ENCODE results near the gene RHD. TPM values are rescaled to one million over a fixed set of nuclear protein-coding genes. Genes with fewer than 3 reads are reported as not detected.
A peak's percentile ranks its signal among the peaks of the same experiment; 100 is the strongest.
"Not testable (repeated sequence)": the region's sequence is repeated elsewhere in the genome, so short reads cannot be mapped to it uniquely, and the experiment has no call there.

RHD gene
- total RNA-seq, 1 donor from 2014 or later: not detected

DNA sequence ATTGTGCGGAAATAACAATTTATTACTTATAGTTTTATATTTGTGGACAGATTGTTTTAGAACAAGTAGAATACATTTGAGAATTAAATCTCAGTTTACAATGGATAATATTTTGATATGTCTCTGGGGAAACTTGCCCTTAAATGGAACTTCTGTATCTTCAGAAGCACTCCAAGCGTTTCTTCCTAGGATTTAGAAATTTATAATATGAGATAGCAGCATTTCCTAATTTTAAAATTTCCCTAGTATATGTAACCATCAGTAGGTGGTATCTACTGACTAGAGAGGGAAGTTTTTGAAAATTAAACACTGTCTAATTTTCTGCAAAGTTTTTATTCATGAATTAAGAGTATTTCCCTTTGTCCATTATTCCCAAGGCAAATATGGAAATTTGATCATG is 21.1 kb downstream of the RHD start:
- DNase-seq; intact Hi-C loops (cut with DNase I); ATAC-seq (ENCODE audit: poor library complexity): not testable (repeated sequence)

GRCh38 chr1:25294889-25295826 is 22.8 kb downstream of the RHD start:
- ATAC-seq (ENCODE audit: poor library complexity): peak; percentile 56
- intact Hi-C loops (cut with DNase I); DNase-seq: not testable (repeated sequence)

DNA sequence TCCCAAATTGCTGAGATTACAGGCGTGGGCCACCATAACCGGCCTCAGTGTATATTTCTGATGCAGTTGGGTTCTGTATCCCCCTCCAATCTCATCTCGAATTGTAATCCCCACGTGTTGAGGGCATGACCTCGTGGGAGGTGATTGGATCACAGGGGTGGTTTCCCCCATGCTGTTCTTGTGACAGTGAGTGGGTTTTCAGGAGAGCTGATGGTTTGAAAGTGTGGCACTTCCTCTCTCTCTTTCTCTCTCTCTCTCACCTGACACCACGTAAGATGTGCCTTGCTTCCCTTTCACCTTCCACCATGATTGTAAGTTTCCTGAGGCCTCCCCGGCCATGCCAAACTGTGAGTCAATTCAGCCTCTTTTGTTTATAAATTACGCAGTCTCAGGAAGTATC is 24.2 kb downstream of the RHD start:
- ATAC-seq (ENCODE audit: poor library complexity); DNase-seq; intact Hi-C loops (cut with DNase I): not testable (repeated sequence)

GRCh38 chr1:25300729-25301128 is 28.4 kb downstream of the RHD start:
- intact Hi-C loops (cut with DNase I); DNase-seq: not testable (repeated sequence)
- ATAC-seq (ENCODE audit: poor library complexity): peak; percentile 68

- intact Hi-C loops (cut with DNase I); DNase-seq; ATAC-seq (ENCODE audit: poor library complexity): not testable (repeated sequence)
Observed at GRCh38 chr1:25302330-25302729, 30.0 kb downstream of the RHD start.

- ATAC-seq (ENCODE audit: poor library complexity): peak; percentile 82
- DNase-seq; intact Hi-C loops (cut with DNase I): not testable (repeated sequence)
Observed at GRCh38 chr1:25304936-25305335, 32.6 kb downstream of the RHD start.

- DNase-seq; ATAC-seq (ENCODE audit: poor library complexity); intact Hi-C loops (cut with DNase I): not testable (repeated sequence)
Observed at GRCh38 chr1:25308168-25308567, 35.9 kb downstream of the RHD start.

DNA sequence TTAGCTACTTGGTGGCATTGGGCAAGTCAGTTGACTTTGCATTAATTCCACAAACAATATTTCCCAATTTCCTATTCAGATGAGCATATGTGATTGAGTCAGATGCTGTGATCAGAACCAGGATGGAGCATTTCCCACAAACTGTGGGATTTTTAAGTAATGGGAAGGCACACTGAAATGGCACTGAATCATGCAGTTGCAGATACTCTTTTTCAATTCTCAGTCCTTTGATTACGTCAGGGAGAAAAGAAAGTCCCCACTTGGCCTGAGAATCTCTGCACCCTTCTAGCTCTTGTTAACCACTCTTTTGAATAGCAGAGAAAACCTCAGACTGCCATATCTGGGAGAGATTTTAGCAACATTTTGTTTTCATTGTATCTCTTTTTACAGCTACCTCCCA is 36.8 kb downstream of the RHD start:
- intact Hi-C loops (cut with DNase I); DNase-seq; ATAC-seq (ENCODE audit: poor library complexity): not testable (repeated sequence)

DNA sequence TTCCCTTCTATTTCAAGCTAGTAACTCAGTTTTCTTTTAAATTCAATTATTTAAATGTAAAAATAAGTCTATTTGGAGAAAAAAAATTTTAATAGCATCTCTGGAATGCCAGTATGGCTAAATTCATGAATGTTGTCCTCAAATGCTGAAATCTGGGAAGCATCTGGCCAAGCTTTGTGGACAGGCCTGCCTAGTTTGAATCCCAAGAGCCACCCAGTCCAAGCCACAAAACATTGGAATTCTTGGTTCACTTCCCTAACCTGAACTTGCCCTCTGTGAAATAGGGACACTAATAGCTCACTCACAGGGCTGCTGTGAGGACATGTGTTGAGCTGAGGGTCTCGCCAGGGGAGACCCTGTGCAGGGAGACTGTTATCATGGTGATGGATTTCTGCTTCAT is 37.2 kb downstream of the RHD start:
- intact Hi-C loops (cut with DNase I); ATAC-seq (ENCODE audit: poor library complexity); DNase-seq: not testable (repeated sequence)

- ATAC-seq (ENCODE audit: poor library complexity); DNase-seq; intact Hi-C loops (cut with DNase I): not testable (repeated sequence)
Observed at GRCh38 chr1:25312806-25313470, 40.6 kb downstream of the RHD start.

DNA sequence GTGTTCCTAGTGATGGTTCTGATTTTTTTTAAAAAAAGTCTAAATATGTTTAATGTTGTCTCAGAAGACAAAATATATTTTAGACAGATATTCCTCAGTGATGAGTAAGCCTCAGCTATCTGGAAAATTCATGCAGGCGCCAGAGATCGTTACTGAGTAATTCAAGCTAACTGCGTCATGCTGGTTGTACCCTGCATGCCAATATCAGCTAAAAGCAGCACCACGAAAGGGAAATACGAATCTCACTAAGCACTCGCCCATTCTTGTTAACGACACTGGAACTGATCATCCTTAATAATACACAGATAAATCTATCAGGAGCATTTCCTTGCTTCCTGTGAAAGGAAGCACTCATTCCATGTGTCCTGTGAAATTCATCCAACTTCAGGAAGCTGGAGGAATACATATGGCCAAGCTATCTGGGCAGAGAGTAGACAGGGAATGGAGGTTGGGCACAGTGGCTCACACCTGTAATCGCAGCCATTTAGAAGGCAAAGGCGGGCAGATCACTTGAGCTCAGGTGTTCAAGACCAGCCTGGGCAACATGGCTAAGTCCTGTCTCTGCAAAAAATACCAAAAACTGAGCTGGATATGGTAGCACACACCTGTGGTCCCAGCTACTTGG is 48.1 kb downstream of the RHD start:
- DNase-seq; ATAC-seq (ENCODE audit: poor library complexity); intact Hi-C loops (cut with DNase I): not testable (repeated sequence)

DNA sequence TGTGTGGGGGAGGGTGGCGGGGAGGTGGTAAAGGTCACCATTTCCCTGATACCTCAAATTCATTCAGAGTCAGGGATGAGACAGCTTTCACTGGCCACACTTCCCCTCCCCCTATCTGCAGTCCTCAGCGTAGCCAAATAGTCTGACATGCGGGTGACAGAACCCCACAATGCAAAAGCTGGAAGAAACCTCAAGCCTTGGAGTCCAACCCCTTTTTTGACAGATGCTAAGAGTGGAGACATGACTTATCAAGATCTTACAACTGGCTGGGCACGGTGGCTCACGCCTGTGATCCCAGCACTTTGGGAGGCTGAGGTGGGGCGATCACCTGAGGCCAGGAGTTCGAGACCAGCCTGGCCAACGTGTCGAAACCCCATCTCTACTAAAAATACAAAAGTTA is 49.8 kb downstream of the RHD start:
- DNase-seq; ATAC-seq (ENCODE audit: poor library complexity); intact Hi-C loops (cut with DNase I): not testable (repeated sequence)

DNA sequence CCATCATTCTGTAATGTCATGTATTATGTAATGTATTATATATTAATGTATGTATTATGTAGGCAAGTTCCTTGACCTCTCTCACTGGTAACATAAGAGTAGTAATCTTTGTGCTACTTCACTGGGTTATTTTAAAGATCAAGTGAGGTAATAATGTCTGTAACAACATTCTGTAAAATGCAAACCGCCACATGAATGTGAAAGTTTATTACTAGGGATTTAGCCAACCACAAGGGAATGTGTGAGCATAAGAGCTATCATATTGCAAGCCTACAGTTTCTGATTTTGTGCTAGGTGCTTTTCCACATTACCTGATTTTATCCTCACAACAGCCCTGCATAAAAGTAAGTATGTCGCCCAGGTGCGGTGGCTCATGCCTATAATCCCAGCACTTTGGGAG is 52.1 kb downstream of the RHD start:
- DNase-seq; ATAC-seq (ENCODE audit: poor library complexity); intact Hi-C loops (cut with DNase I): not testable (repeated sequence)

GRCh38 chr1:25327864-25328790 is 55.8 kb downstream of the RHD start:
- DNase-seq; intact Hi-C loops (cut with DNase I): not testable (repeated sequence)
- ATAC-seq (ENCODE audit: poor library complexity): peak; percentile 65

- ATAC-seq (ENCODE audit: poor library complexity): peak; percentile 47
- DNase-seq; intact Hi-C loops (cut with DNase I): not testable (repeated sequence)
Observed at GRCh38 chr1:25328791-25329185, 56.5 kb downstream of the RHD start.

DNA sequence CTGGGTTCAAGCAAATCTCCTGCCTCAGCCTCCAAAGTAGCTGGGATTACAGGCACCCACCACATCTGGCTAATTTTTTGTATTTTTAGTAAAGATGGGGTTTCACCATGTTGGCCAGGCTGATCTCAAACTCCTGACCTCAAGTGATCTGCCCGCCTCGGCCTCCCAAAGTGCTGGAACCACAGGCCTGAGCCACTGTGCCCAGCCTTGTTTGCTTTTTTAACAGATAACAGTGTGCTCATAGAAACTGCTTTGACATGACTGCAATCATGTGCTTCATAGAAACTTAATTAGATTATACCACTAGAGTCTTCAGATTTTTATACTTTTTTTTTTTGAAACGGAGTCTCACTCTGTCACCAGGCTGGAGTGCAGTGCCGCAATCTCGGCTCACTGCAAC is 57.0 kb downstream of the RHD start:
- DNase-seq; ATAC-seq (ENCODE audit: poor library complexity); intact Hi-C loops (cut with DNase I): not testable (repeated sequence)

DNA sequence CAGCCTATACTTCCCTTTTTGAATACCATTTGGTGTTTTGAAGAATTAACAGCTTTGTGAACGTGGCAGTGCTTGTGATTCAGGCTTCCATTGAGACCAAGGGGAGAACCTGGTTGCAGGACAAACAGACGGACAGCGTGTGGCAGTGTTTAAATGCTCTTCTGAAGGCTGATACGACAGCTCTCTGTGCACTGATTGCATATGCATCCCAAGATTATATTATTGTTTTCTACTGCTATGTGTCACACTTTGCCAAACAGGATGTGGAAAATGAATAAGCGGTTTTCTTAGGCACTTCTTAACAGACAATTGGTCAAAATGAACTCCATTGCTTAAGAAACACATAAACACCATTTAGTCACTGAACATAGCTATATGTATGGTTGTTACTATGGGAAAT is 57.6 kb downstream of the RHD start:
- intact Hi-C loops (cut with DNase I); DNase-seq: not testable (repeated sequence)
- ATAC-seq (ENCODE audit: poor library complexity): peak; percentile 22

- DNase-seq (peak; percentile 67), ATAC-seq (ENCODE audit: poor library complexity) (peak; percentile 72)
- intact Hi-C loops (cut with DNase I): not testable (repeated sequence)
Observed at GRCh38 chr1:25336922-25337354, 64.6 kb downstream of the RHD start.

Data from Right ventricle myocardium superior (tissue), 1 donor.